ENCODE measurements around the gene FANCC.

FANCC gene

DNA sequence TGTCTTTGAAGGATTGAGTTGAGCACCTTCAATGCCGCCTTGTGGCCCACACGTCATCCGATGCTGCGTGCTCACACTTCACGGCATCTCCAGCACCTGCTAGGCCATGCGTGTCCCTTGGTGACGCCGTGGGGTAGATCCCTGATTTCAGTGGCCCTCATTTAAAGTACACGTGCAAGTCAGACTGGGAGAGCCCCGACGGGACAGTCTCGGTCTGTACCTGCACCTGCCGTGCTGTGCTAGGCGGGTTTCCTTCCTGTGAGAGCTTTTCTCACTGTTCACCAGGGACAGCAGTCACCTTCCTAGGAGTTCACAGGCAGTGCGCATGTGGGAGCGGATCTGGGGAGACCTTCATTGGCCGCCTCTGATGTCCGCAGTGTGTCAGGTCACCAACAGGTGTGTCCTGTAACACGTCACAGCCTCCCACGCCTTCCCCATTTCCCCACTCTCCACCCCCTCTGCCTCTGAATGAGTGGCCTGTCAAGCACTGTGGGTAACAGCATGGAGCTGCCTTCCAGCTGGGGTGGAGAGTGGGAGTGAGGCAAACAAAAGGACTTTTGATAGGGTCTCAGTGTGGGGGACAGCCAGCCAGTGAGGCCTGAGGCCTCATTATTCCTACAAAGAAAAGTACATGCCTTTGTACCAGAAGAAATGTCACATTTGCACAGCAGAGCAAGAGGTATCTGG lies 236.4 kb downstream of the FANCC start:
- DNase-seq: no peak

DNA sequence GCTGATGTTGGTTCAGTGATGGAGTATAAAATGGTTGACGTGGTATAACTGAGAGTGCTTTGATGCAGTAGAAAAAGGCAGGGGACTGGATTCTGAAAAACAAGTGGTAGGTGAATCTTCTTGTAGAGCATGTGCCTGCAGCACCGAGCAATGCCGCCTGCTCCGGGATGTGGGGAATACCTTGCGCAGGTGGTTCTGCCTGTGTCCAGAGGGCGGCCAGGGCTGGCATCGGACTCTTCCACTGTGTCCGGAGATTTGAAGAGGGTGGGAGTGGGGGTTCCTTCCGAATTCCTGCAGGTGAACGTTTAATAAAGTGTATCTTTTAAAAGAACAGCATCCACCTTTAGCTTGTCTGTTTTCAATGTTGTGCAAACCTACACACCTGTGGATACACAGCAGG lies 238.0 kb downstream of the FANCC start:
- no peak for DNase-seq

DNA sequence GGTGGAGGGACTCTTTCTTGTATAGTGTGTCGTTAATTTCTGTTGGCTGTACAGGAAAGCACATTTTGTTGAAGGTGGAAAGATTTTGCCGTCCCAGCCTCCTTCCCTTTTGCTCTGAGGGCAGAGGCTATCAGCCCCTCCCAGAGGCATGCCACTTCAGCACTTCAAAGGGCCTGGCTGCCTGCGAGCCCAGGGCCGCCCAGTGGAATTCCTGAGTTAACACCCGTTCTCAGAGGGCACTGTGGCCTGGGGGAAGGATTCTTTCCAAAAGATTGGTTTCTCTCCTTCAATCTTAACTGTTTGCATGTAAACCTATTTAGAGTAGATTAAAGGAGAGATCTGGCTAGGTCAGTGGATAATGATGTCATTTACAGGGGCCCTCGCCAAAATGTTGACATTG lies 238.6 kb downstream of the FANCC start:
- DNase-seq: no peak

DNA sequence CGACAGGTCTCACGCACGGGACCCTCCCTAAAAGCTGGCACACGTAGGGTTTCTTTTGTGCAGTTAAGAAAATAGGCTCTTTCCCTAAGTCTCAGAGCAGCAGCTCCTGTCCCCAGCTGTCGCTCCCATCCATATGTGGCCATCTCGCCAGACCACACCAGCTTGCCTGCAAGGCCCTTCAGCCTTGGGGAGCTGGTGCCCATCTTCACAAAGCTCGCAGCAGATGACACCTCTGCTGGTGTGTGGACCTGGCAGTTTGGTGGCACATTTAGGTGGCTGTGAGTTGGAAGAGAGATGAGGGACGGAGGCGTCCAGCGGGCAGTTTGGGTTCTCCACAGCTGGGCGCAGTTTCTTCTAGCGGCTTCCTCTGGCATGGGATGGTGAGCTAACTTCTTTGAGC lies 239.0 kb downstream of the FANCC start:
- no peak for DNase-seq

DNA sequence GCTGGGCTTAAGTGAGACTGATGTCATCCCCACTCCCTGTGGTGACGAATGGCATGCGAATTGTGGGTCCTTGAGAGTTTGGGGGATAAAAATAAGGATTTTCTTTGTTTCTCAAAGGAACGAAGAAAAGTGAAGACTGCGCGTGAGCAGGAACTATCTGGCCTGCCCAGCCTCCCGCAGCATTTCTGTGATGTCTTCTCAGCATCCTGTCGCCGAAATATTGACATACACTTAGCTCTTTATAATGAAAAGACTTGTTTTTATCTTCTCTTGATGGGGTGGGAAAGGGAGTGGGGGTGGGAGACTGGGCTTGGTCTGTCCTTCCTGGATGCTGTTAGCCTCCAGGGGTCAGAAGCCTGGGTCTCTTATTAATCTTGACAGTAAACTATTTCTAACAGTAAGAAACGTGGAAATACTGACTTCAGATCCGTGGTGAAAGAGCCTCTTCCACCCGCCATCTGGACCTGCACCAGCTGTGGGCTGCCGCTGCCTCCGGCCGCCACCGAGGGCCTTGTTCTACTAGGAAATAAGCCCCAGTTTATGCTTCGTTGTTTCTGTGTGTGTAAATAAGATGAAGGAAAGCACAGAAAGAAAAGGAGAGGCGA lies 239.6 kb downstream of the FANCC start:
- no peak for DNase-seq

DNA sequence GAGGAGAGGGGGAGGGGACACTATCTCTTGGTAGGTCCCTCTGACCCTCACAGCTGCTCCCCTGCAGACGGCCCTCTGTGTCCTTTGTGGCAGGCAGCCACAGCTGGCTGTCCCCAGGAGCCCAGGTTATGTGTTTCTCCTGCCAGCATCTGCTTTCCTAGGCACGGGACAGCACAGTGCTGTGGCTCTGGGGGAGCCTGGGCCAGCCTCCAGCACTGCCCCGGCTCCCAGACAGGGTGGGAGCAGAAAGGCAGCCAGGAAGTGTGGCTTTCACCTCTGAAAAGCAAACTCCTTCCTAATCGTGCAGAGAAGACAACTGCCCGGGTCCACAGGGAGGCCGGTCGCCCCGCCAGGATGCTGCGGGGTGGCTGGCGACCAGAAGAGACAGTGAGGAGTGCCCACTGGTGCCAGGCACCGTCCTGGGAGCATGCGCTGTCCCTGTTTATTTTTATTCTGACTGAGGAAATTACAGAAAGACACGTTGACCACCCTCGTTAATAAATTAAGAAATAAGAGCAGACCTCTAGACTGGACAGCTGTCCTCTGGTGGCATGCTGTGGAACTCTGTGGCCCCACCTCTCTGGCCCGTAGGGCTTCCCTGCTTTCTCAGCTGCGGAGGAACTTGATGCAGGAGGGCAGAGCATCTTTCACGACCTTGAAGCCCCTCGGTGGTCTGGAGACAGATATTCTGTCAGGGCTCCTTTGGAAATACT lies 240.3 kb downstream of the FANCC start:
- no peak for DNase-seq

DNA sequence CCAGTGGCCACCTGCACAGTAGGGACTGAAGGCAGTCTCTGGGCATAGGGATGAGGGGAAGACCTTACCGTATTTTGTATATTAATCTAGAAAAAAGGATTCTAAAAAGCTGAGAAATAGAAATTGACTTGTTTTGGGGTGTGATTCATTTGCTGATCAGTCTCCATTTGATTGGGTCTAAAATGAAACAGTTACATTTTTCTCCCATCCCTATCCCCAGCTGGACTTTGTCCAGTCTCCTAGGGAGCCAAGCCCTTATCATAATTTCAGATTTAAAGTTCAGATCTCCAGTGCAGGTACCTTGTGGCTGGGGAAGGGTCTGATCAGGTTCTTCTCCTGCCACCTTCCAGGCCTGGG lies 240.8 kb downstream of the FANCC start:
- no peak for DNase-seq

DNA sequence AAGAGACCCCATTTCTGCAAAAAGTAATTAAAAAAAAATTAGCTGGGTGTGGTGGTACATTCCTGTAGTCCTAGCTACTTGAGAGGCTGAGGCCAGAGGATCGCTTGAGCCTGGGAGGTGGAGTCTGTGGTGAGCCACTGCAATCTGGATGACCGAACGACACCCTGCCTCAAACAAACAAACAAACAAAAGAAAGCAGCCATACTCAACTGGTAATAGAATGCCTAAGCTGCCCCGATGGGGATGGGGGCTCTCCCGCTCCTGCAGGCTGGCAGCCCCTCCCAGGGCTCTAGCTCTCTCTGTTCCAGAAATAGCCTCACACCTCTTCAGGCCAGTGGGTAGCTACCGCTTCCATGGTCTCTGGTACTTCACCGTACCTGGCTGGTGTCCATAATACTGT lies 241.8 kb downstream of the FANCC start:
- DNase-seq: no peak

DNA sequence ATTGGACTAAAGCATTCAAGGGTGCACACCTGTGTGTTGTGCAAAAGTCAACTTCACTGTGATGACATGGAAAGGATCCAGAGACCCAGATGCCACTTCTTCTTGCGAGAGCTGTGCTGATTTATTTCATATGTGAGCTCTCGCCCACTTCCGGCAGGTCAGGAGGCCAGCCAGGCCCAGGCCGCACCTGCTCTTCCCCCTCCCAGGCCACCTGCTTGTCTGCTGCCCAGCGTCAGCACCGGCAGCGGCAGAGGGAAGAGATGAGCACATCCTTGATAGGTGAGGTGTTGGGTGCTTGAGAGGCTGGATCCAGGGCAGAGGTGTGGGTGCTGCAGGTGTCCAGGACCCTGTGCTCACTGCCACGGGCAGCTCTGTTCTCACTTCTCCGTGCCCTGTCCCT lies 242.9 kb downstream of the FANCC start:
- no peak for DNase-seq

DNA sequence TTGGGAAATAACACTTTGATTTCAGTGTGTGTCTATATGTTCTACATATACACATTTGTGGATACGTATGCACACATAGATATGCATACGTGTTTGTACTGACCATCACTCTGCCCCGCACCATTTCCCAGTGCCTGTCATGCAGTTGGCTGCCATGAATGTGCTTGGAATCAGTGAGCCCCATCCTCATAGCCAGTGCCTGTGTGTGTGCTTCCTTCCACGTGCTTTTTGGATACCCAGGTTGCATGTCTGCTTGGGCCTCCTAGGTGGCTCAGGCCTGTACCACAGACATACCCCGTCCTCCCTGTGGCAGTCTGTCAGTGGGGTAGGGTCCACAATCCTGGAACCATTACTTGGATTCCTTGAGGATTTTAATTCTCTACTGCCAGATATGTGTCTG lies 243.6 kb downstream of the FANCC start:
- no peak for DNase-seq

DNA sequence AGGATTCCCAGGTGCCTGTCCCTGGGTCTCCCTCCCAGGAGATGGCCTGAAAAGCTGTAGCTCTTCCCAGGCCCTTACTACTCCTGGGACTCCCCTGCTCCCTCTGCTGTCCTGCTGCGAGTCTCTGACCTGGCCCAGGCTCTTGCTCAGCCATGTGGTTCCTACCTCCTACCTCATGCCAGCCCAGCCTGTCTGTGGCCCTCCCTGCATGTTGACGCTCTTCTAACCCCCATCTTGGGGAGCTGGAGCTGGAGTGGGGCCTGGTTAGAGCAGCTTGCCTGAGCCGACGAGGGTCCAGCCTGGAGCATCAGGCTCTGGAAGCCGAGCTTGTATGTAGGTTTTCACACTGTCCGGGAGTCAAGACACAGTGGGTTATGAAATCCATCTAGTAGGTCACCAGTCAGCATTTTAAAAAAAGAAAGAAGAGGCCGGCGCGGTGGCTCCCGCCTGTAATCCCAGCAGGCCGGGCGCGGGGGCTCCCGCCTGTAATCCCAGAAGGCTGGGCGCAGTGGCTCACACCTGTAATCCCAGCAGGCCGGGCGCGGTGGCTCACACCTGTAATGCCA lies 244.4 kb downstream of the FANCC start:
- DNase-seq: no peak

DNA sequence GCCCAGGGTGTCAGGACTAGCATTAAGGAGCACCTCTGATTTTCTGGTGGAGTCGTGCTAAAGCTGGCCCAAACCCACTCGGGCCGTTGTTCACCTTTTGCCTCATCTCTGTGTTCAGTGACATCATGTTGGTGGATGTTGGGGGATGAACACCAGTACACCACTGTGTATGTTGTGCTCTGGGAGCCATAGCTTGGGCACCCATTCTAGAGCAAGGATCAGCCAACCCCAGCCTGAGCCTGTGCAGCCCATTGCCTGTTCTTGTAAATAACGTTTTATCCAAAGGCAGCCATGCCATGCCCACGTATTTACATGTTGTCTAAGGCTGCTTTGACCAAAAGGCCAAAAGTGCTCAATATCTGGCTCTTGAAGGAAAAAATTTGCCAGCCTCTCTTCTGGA lies 245.6 kb downstream of the FANCC start:
- no peak for DNase-seq

DNA sequence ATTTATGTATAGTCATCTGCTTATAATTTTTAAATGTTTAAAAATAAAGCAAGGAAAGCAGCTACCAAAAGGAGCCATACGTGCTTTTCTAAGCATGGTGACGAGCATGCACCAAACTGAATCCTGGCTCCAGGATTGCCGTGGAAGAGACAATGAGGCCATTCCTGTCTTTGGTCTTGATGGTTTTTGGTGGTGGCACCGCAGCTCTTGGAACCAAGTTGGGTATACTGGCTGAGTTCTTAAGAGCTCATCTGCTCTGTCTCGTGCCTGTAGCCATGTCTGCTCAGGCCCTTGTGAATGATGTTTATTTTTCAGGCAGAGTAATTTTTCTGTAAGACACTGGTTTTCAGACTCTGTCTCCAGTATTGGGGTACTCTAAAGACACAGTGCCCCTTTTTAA lies 246.1 kb downstream of the FANCC start:
- DNase-seq: no peak

DNA sequence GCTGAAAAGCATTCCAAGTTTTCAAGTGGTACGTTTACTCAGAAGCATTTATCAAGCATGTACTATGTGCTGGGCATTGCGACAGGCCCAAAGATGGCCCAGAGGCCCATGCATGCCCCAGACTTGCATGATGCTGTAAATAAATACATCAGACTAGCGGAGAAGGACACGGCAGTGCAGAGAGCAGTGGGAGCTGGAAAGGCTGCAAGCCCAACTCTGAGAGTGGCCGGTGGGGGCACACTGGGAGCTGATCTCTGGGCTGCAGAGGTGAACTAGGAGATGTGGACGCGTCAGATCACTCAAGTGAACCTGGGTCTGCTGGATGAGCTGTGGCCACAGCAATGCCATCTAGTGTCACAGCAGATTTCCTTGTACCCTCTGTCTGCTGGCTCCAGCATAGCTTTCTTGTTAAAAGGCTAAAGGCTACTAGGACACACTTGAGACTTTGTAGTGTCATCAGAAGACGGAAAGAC lies 246.9 kb downstream of the FANCC start:
- no peak for DNase-seq

DNA sequence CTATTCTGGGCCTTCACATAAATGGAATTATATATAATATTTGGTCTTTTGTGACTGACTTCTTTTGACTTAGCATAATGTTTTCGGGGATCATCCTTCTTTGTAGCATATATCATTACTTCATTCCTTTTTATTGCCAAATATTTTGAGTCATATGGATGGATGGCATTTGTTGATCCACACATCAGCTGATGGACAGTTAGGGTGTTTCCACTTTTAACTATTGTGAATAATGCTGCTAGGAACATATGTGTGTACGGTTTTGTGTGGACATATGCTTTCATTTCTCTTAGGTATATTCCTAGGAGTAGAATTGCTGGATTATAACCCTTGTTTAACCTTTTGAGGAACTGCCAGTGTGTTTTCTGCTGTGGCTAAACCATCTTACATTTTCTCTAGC lies 249.6 kb downstream of the FANCC start:
- DNase-seq: no peak

DNA sequence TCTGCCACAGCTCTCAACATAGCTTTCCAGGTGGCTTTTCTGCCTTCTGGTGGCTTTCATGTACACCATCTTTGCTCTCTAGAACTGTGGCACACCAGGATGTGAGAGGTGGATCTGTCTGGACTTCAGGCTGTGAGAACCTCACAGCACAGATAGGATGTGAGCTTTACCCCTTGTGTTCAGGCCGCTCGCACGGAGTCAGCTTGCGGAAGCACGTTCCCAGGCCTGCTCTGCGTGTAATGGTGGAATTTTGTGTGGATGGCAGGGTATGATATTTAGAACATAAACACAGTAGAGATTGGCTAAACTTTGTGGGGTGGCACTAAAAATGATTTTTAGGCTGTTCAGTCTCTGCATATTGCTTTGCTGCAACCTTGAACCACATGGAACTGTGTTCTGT lies 250.5 kb downstream of the FANCC start:
- DNase-seq: no peak

DNA sequence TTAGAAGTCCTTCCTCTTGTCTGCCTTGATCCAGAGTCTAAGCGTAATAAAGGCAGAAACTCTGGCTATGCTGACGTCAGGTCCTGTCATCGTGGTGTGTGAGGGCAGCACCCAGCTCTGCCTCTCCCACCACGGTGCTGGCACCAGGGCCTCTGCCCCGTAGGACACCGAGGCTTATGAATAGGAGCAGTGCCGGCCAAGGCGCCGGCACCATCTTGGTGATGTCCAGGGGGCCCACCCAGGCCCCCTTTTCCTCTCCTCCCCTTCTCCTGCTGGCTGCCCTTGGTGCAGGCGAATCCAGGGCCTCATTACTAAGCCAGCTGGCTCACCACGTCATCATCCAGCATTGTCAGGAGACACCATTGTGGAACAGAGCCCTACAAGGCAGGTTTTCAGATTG lies 252.3 kb downstream of the FANCC start:
- no peak for DNase-seq

DNA sequence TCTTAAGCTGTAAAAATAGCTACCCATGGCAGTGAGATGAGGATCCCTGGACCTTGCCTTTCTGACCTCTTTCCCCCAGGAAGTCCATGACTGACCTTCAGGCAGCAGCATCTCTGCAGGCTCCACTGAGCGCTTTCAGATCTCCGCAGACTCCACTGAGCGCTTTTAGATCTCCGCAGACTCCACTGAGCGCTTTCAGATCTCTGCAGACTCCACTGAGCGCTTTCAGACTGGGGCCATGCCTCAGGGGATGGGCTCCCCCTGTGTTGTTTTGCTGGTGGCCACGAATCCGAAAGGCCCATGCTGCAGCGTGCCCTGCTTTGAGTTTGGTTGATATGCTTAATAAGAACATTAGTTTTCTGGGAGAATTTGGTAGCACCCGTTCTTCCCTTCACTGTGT lies 254.2 kb downstream of the FANCC start:
- DNase-seq: no peak

DNA sequence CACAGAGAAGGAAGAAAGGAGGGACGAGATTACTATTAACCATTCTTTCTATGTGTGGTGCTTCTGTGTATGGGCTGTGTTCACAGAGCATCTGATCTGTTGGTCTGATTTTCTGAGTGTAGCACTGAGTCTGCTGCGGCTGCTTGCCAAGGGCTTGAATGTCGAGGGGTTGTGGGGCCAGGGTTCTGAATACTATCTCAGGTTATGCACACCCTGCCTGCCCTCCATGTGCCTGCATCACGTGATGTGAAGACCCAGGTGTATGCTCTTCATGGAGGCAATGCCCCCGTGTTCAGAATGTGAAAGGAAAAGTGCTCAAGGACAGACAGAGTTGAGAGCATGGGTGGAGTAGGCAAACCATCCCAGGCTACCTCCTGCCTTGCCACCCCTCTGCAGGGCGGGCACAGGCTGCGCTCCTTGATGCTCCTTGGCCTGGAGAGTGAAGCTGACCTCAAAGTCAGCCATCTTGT lies 254.9 kb downstream of the FANCC start:
- no peak for DNase-seq

DNA sequence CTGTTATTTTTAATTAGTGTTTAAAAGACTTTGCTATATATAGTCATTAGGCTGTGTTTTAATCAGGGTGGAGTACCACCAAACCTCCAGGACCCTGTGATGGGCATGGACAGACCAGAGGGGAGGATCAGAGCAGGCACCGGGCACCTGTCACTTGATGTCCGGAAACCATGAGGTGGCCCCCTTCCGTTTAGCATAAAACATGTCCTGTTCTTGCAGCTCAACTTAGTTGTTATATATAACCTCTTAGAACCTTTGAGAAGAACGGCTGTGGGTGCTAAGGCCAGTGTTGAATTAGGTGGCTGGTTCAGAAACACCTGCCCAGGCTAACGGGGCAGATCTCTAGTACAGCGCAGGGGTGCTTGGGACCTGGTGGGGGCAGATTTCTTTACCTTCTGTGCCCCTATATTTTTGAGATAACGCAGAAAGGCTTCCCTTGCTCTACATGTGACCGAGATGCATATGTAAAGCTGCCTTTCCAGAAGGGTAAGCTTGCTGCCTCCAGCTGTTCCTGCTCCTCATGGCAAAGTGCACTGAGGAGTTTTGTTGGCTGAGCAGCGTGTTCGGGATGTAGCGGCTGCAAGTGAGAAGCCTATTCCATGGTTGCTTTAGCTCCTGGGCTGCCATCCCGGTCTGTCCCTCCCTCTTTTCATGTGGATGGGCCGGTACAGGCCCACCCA lies 255.5 kb downstream of the FANCC start:
- no peak for DNase-seq

DNA sequence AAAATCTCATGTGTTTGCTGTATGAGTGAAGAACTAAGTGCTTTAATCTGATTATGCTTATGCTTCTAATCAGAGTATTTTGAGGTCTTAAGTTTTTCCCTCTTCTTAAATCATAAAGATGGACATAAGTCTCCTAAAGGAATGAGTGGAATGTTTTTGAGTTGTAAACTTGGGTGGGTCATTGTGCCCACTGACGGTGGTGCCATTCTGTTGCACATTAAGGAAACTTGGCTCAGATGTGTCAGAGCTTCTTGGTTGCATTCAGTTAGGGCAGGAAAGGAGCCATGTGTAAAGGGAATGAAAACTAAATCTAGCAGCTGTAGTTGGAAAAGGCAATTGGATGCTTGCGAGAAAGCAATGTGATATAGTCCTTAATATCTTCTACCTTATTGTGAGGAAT lies 256.6 kb downstream of the FANCC start:
- DNase-seq: no peak

DNA sequence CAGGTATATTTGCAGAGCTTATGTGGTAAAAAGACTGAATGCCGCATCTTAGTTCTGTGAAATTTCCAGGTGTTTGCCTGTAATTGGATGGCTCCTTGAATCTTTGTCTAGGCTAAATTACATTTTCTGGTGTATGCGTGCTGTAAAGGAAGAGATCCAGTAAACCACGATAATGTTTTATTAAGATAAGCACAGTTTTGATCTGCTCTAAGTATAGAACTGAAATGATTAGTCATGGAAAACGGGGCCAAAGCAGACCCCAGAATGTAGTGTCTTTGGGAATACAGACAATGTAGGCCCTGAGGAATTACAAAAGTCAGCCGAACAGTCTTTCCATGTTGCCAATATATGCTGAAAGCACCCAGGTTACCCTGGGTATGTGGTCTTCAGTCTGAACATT lies 257.3 kb downstream of the FANCC start:
- no peak for DNase-seq

DNA sequence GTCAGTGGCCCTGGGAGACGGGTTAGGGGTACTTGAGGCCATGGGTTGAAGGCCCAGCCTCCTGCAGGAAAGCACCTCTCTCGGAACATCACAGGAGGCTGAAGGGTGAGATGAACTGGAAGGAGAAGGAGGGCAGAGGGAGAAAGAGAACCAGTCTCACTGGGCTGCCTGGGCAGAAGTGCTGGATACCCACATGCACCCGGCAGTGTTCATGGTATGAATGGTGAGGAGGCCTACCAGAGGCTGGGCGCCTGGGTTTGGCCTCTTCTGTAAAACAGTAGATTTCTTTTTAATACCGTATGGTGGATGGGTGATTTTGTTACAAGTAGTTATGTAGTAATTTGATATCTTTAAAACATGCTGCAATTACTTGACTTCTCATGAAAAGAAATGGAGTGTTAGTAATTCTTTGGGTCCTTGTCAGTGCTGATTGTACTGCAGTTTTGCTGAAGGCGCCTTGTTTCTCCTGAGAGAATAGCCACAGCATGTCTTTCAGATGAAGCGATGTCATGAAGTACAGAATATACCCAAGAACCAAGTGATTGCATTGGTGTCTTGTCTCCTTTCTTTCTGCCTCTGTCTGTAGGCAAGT lies 258.6 kb downstream of the FANCC start:
- no peak for DNase-seq

Data from stimulated activated CD4-positive, alpha-beta T cell treated with anti-CD3 and anti-CD28 coated beads, Interleukin-2, amount 100 ng/mL, for 48 hours (primary cell).